ACC112 (cell line): ENCODE data around the gene TPP1.
A peak's percentile ranks its signal among the peaks of the same experiment; 100 is the strongest.

Experiments
- H2AFZ ChIP-seq: fragments of 200-600 bp; sonication (generic); one replicate; pipeline ENCODE4 v1.6.0; 2017; ENCODE audit warnings: antibody characterized with exemption, low read length; ENCODE audit not compliant: unreplicated experiment
- H3K27ac ChIP-seq: fragments of 200-600 bp; sonication (generic); 2 replicates; pipeline ENCODE4 v1.5.1; 2014; ENCODE audit warnings: low read depth, mild to moderate bottlenecking, antibody characterized with exemption, low read length, moderate library complexity
- H3K27me3 ChIP-seq: fragments of 200-600 bp; sonication (generic); 2 replicates; pipeline ENCODE4 v1.6.1; 2014; ENCODE audit warnings: mild to moderate bottlenecking, antibody characterized with exemption, low read length, moderate library complexity, mixed read lengths; ENCODE audit not compliant: insufficient read depth
- H3K36me3 ChIP-seq: fragments of 200-600 bp; sonication (generic); 2 replicates; pipeline ENCODE4 v1.6.1; 2016; ENCODE audit warnings: mild to moderate bottlenecking, antibody characterized with exemption, low read length, moderate library complexity, mixed read lengths; ENCODE audit not compliant: insufficient read depth
- H3K4me1 ChIP-seq: fragments of 200-600 bp; sonication (generic); one replicate; pipeline ENCODE4 v1.6.1; 2016; ENCODE audit warnings: low read length, mixed read lengths; ENCODE audit not compliant: insufficient read depth, unreplicated experiment, control insufficient read depth
- H3K4me3 ChIP-seq: fragments of 200-600 bp; sonication (generic); 2 replicates; pipeline ENCODE4 v1.5.1; 2014; ENCODE audit warnings: mild to moderate bottlenecking, low read depth, low read length
- H3K79me2 ChIP-seq: fragments of 200-600 bp; sonication (generic); one replicate; pipeline ENCODE4 v1.6.0; 2016; ENCODE audit warnings: low read length; ENCODE audit not compliant: control insufficient read depth, unreplicated experiment, insufficient read depth

TPP1 gene

GRCh38 chr11:6619004-6619745, at the start of gene TPP1:
TSS of gene TPP1 (minus strand) at chr11:6619422. CDS start at chr11:6619400, 22 bp downstream.
- peak within 1 kb of the TSS; percentile 71 for H2AFZ ChIP-seq
- H3K27ac ChIP-seq, result peak within 1 kb of the TSS; percentile 62
- peaks cover 25% of the 10 kb centered on the region for H3K79me2 ChIP-seq
- H3K27me3 ChIP-seq, result no peaks in the 10 kb centered on the region
- H3K4me3 ChIP-seq, result peak within 1 kb of the TSS; percentile 88
- H3K36me3 ChIP-seq, result peaks cover 13% of the 10 kb centered on the region; the same call in 1 of the 2 replicates
- H3K4me1 ChIP-seq, result peaks cover 27% of the 10 kb centered on the region

GRCh38 chr11:6667733-6668374, 48.6 kb upstream of the TPP1 start:
- Histone ChIP-seq H3K4me1 (peaks cover 11% of the 10 kb centered on the region), H3K36me3 (no peaks in the 10 kb centered on the region), H3K79me2 (no peaks in the 10 kb centered on the region), H3K27ac (no peak overlapping the region), H2AFZ (no peak overlapping the region), H3K27me3 (no peaks in the 10 kb centered on the region), H3K4me3 (no peak overlapping the region)

GRCh38 chr11:6666302-6667183, 47.3 kb upstream of the TPP1 start:
- H3K36me3 ChIP-seq, result no peaks in the 10 kb centered on the region
- no peaks in the 10 kb centered on the region for H3K27me3 ChIP-seq
- no peaks in the 10 kb centered on the region for H3K79me2 ChIP-seq
- peaks cover 11% of the 10 kb centered on the region for H3K4me1 ChIP-seq
- H3K27ac ChIP-seq, result no peak overlapping the region
- H3K4me3 ChIP-seq, result no peak overlapping the region
- no peak overlapping the region for H2AFZ ChIP-seq

GRCh38 chr11:6664551-6664950, 45.3 kb upstream of the TPP1 start:
- Histone ChIP-seq H3K27me3 (no peaks in the 10 kb centered on the region), H3K4me3 (no peak overlapping the region), H3K36me3 (no peaks in the 10 kb centered on the region), H3K27ac (no peak overlapping the region), H3K4me1 (peaks cover 11% of the 10 kb centered on the region), H2AFZ (no peak overlapping the region), H3K79me2 (no peaks in the 10 kb centered on the region)

- peaks cover 4% of the 10 kb centered on the region; the same call in 1 of the 2 replicates for H3K27me3 ChIP-seq
- H3K79me2 ChIP-seq, result no peaks in the 10 kb centered on the region
- no peak overlapping the region for H3K4me3 ChIP-seq
- no peaks in the 10 kb centered on the region for H3K36me3 ChIP-seq
- H3K27ac ChIP-seq, result no peak overlapping the region
- H3K4me1 ChIP-seq, result peaks cover 11% of the 10 kb centered on the region
- no peak overlapping the region for H2AFZ ChIP-seq
Observed at GRCh38 chr11:6663794-6664469, 44.7 kb upstream of the TPP1 start.

- Histone ChIP-seq H3K4me1 (peaks cover 11% of the 10 kb centered on the region), H3K36me3 (no peaks in the 10 kb centered on the region), H3K27ac (no peak overlapping the region), H3K79me2 (no peaks in the 10 kb centered on the region), H2AFZ (no peak overlapping the region), H3K27me3 (peaks cover 27% of the 10 kb centered on the region), H3K4me3 (no peak overlapping the region)
Observed at GRCh38 chr11:6660712-6661111, 41.5 kb upstream of the TPP1 start.

GRCh38 chr11:6658647-6659046, 39.4 kb upstream of the TPP1 start:
- no peak overlapping the region for H2AFZ ChIP-seq
- H3K27ac ChIP-seq, result no peak overlapping the region
- H3K4me1 ChIP-seq, result no peaks in the 10 kb centered on the region
- no peak overlapping the region for H3K4me3 ChIP-seq
- H3K36me3 ChIP-seq, result no peaks in the 10 kb centered on the region
- H3K27me3 ChIP-seq, result peaks cover 44% of the 10 kb centered on the region
- no peaks in the 10 kb centered on the region for H3K79me2 ChIP-seq

- Histone ChIP-seq H3K27me3 (peaks cover 57% of the 10 kb centered on the region), H3K4me1 (no peaks in the 10 kb centered on the region), H3K27ac (no peak overlapping the region), H2AFZ (no peak overlapping the region), H3K4me3 (no peak overlapping the region), H3K79me2 (no peaks in the 10 kb centered on the region), H3K36me3 (no peaks in the 10 kb centered on the region)
Observed at GRCh38 chr11:6657346-6657745, 38.1 kb upstream of the TPP1 start.

GRCh38 chr11:6656936-6657335, 37.7 kb upstream of the TPP1 start:
- no peak overlapping the region for H3K4me3 ChIP-seq
- H3K79me2 ChIP-seq, result no peaks in the 10 kb centered on the region
- no peak overlapping the region for H3K27ac ChIP-seq
- H2AFZ ChIP-seq, result no peak overlapping the region
- H3K4me1 ChIP-seq, result no peaks in the 10 kb centered on the region
- no peaks in the 10 kb centered on the region for H3K36me3 ChIP-seq
- peaks cover 61% of the 10 kb centered on the region for H3K27me3 ChIP-seq

- Histone ChIP-seq H3K27ac (no peak overlapping the region), H2AFZ (no peak overlapping the region), H3K36me3 (no peaks in the 10 kb centered on the region), H3K4me3 (no peak overlapping the region), H3K4me1 (no peaks in the 10 kb centered on the region), H3K27me3 (peaks cover 65% of the 10 kb centered on the region), H3K79me2 (no peaks in the 10 kb centered on the region)
Observed at GRCh38 chr11:6656584-6656915, 37.3 kb upstream of the TPP1 start.
